Fibroblast of pulmonary artery (primary cell): ENCODE results near the gene PSMD13.
"Not testable (repeated sequence)": the region's sequence is repeated elsewhere in the genome, so short reads cannot be mapped to it uniquely, and the experiment has no call there.

Source experiments
- DNase-seq: peaks from one replicate; pipeline ENCODE4 v3.0.0-alpha.2; 2010; ENCODE audit warnings: low read depth
- H3K4me3 ChIP-seq: replicated peaks from 2 replicates; pipeline ENCODE4 v1.5.1; 2011; ENCODE audit warnings: low read depth, mild to moderate bottlenecking, control low read depth, low read length, moderate library complexity
- CTCF ChIP-seq: IDR thresholded peaks from 2 replicates; pipeline ENCODE4 v1.5.1; 2011; ENCODE audit warnings: mild to moderate bottlenecking, control low read depth, low read length, inconsistent platforms; ENCODE audit errors: missing control alignments

PSMD13 gene

DNA sequence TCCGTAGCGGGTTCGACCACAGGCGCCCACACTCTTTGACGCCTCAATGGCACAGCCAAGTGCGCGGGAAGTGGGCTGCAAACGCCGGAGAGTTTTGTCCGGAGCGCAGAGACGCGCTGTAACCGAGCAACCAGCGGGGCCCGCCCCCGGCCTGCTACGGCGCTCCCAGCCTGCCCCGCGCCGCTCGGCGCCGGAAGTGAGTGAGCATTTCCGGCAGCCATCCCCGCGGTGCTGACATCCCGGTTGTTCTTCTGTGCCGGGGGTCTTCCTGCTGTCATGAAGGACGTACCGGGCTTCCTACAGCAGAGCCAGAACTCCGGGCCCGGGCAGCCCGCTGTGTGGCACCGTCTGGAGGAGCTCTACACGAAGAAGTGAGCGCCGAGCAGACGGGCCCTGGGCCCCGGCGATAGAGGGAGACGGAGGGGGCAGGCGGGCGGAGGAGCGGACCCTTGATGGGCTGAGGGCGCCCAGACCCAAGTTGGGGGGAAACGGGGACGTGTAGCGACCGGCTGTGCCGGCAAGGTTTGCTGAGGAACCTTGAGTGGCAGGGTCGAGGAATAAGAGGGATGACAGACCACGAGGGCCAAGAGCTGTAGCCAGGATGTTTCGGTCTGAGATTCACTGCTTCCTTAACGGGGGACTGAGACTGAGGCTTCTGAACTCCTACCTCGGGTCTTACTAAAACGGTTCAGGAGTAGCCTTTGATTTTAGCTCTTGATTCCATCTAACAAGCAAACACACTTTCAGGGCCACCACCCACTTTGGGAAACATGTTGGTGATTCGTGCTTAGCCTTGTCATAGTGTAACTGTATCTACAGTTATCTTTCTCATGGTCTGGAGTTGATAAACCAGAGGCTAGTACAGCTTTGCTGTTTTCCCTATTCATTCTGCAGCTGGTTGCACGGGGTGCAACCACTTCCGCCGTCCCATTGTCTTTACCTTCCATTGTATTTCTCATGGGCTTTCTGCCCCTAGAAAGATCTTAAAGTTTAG lies at the start of gene PSMD13:
Gene PSMD13 (plus strand): TSS at position 203 of the 994 bp plus-strand sequence. CDS start 74 bp downstream, at position 277.
- H3K4me3 ChIP-seq, result peak within 1 kb of the TSS; percentile 98
- no peak for TF ChIP-seq CTCF
- peak; percentile 84 for DNase-seq

DNA sequence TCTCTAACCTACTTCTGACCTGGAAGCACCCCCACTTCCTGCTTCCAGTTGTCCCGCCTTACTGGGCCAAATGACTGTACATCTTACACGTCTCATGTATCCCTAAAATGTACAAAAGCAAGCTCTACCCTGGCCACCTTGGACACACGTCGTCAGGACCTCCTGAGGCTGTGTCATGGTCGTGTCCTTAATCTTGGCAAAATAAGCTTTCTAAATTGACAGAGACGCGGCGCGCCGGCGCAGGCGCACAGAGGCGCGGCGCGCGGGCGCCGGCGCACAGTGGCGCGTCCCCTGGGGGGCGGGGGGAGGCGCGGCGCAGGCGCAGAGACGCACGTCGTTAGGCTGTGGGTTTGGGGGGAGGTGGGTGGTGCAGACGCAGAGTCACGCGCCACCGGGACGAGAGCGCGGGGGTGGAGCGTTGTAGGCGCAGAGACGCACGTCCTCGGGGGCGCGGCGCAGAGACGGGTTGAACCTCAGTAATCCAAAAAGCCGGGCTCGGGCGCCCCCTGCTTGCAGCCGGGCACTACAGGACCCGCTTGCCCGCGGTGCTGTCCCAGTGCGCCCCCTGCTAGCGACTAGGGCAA lies 47.5 kb upstream of the PSMD13 start:
- not testable (repeated sequence) for H3K4me3 ChIP-seq, DNase-seq

- peak; percentile 1 for TF ChIP-seq CTCF
- DNase-seq, H3K4me3 ChIP-seq: not testable (repeated sequence)
Measured at GRCh38 chr11:189843-190311, 46.9 kb upstream of the PSMD13 start.

- H3K4me3 ChIP-seq, DNase-seq: not testable (repeated sequence)
Measured at GRCh38 chr11:190546-190945, 46.2 kb upstream of the PSMD13 start.

GRCh38 chr11:191490-192478 lies 45.0 kb upstream of the PSMD13 start:
- not testable (repeated sequence) for H3K4me3 ChIP-seq, DNase-seq
- peak; percentile 18 for TF ChIP-seq CTCF

DNA sequence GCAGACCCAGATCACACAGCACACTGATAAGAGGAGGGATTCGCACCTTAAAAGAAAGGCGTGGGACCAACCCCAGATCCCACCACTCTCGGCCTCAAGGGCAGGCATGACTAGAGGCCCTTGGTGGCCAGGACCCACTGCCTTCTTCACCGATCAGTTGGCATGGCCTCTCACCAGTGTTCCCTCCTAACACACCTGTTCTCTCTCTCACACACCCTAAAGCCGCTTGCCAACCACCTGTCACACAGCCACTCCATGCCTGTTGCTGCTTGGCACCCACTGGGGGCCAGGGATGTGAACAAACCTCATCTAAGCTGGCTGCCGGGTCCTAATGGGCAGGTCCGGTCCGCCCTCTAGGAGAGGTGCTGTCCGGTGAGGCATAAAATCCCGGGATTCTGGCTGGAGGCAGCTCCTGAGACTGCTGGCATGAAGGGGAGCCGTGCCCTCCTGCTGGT lies 44.1 kb upstream of the PSMD13 start, which contains the start of gene SCGB1C1:
Gene SCGB1C1 (plus strand): TSS at position 405 of the 455 bp plus-strand sequence. CDS start 22 bp downstream, at position 427.
- not testable (repeated sequence) for H3K4me3 ChIP-seq, DNase-seq

DNA sequence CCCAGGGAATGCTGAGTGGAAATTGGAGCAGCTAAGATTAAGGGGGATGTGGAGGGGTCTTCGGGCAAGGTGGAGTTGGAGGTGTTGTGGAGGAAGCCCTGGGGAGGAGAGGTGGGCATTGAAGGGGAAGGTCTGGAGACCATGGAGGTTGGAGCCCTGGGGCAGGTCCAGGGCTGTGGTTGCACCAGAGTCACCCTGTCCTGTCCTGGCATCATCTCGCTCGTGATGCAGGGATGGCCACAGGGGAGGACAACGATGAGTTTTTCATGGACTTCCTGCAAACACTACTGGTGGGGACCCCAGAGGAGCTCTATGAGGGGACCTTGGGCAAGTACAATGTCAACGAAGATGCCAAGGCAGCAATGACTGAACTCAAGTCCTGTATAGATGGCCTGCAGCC lies 43.3 kb upstream of the PSMD13 start:
- DNase-seq, H3K4me3 ChIP-seq: not testable (repeated sequence)

GRCh38 chr11:196786-197731 lies 39.7 kb upstream of the PSMD13 start:
- no peak for TF ChIP-seq CTCF
- DNase-seq, result no peak
- no peak overlapping the region for H3K4me3 ChIP-seq
